ENCODE results near the gene LENG8.

Gene LENG8

GRCh38 chr19:54428323-54429175, 20.4 kb upstream of the LENG8 start:
- Histone ChIP-seq H3K27me3 (ENCODE audit: low read depth) (no peaks in the 10 kb centered on the region), H3K4me3 (no peak overlapping the region), H3K4me1 (no peaks in the 10 kb centered on the region), H3K9me3 (no peaks in the 10 kb centered on the region), H3K36me3 (replicated peaks) (no peaks in the 10 kb centered on the region)
- in situ Hi-C loops (cut with MboI; ENCODE audit: low sequenced_read_pairs) = no loop called here
- peak in 1 of 2 experiments; percentile 7 for DNase-seq (ENCODE audit: low spot score in 2 of 2)

GRCh38 chr19:54429176-54429495, 19.9 kb upstream of the LENG8 start:
- no peaks in the 10 kb centered on the region for H3K4me1 ChIP-seq
- in situ Hi-C loops (cut with MboI; ENCODE audit: low sequenced_read_pairs) = no loop called here
- no peak overlapping the region for H3K4me3 ChIP-seq
- H3K36me3 ChIP-seq (replicated peaks) = no peaks in the 10 kb centered on the region
- no peaks in the 10 kb centered on the region for H3K9me3 ChIP-seq
- no peaks in the 10 kb centered on the region for H3K27me3 ChIP-seq (ENCODE audit: low read depth)
- DNase-seq (ENCODE audit: low spot score in 2 of 2) = no peak

GRCh38 chr19:54429545-54430227, 19.3 kb upstream of the LENG8 start:
- Histone ChIP-seq H3K27me3 (ENCODE audit: low read depth) (no peaks in the 10 kb centered on the region), H3K4me1 (no peaks in the 10 kb centered on the region), H3K4me3 (no peak overlapping the region), H3K9me3 (no peaks in the 10 kb centered on the region), H3K36me3 (replicated peaks) (no peaks in the 10 kb centered on the region)
- DNase-seq (ENCODE audit: low spot score in 2 of 2) = peak in 1 of 2 experiments; percentile 13
- in situ Hi-C loops (cut with MboI; ENCODE audit: low sequenced_read_pairs) = no loop called here

GRCh38 chr19:54430306-54431254, 18.4 kb upstream of the LENG8 start:
- in situ Hi-C loops (cut with MboI; ENCODE audit: low sequenced_read_pairs) = no loop called here
- no peaks in the 10 kb centered on the region for H3K9me3 ChIP-seq
- no peaks in the 10 kb centered on the region for H3K4me1 ChIP-seq
- H3K36me3 ChIP-seq (replicated peaks) = no peaks in the 10 kb centered on the region
- peak overlapping the region; percentile 20 for H3K4me3 ChIP-seq
- no peaks in the 10 kb centered on the region for H3K27me3 ChIP-seq (ENCODE audit: low read depth)
- peak; percentile 55 to 81 for DNase-seq (ENCODE audit: low spot score in 2 of 2)

GRCh38 chr19:54431255-54431838, 17.7 kb upstream of the LENG8 start:
- H3K36me3 ChIP-seq (replicated peaks) = no peaks in the 10 kb centered on the region
- no peak overlapping the region for H3K4me3 ChIP-seq
- no peaks in the 10 kb centered on the region for H3K4me1 ChIP-seq
- in situ Hi-C loops (cut with MboI; ENCODE audit: low sequenced_read_pairs) = no loop called here
- H3K27me3 ChIP-seq (ENCODE audit: low read depth) = no peaks in the 10 kb centered on the region
- no peaks in the 10 kb centered on the region for H3K9me3 ChIP-seq
- peak in 1 of 2 experiments; percentile 6 for DNase-seq (ENCODE audit: low spot score in 2 of 2)

- in situ Hi-C loops (cut with MboI; ENCODE audit: low sequenced_read_pairs) = no loop called here
- no peak for DNase-seq (ENCODE audit: low spot score in 2 of 2)
- Histone ChIP-seq H3K4me1 (no peaks in the 10 kb centered on the region), H3K36me3 (replicated peaks) (no peaks in the 10 kb centered on the region), H3K4me3 (no peak overlapping the region), H3K9me3 (no peaks in the 10 kb centered on the region), H3K27me3 (ENCODE audit: low read depth) (no peaks in the 10 kb centered on the region)
Observed at GRCh38 chr19:54432144-54432738, 16.8 kb upstream of the LENG8 start.

- Histone ChIP-seq H3K9me3 (no peaks in the 10 kb centered on the region), H3K4me1 (no peaks in the 10 kb centered on the region), H3K36me3 (replicated peaks) (peaks cover 3% of the 10 kb centered on the region), H3K4me3 (no peak overlapping the region), H3K27me3 (ENCODE audit: low read depth) (no peaks in the 10 kb centered on the region)
- in situ Hi-C loops (cut with MboI; ENCODE audit: low sequenced_read_pairs) = no loop called here
- DNase-seq (ENCODE audit: low spot score in 2 of 2) = no peak
Observed at GRCh38 chr19:54433697-54434096, 15.3 kb upstream of the LENG8 start.

GRCh38 chr19:54434112-54434872, 14.7 kb upstream of the LENG8 start:
- in situ Hi-C loops (cut with MboI; ENCODE audit: low sequenced_read_pairs) = no loop called here
- no peak overlapping the region for H3K4me3 ChIP-seq
- no peaks in the 10 kb centered on the region for H3K9me3 ChIP-seq
- H3K4me1 ChIP-seq = no peaks in the 10 kb centered on the region
- DNase-seq (ENCODE audit: low spot score in 2 of 2) = peak in 1 of 2 experiments; percentile 7
- H3K36me3 ChIP-seq (replicated peaks) = peaks cover 6% of the 10 kb centered on the region
- no peaks in the 10 kb centered on the region for H3K27me3 ChIP-seq (ENCODE audit: low read depth)

GRCh38 chr19:54434873-54435214, 14.2 kb upstream of the LENG8 start:
- no peaks in the 10 kb centered on the region for H3K9me3 ChIP-seq
- H3K27me3 ChIP-seq (ENCODE audit: low read depth) = no peaks in the 10 kb centered on the region
- H3K36me3 ChIP-seq (replicated peaks) = peaks cover 6% of the 10 kb centered on the region
- peak in 1 of 2 experiments; percentile 8 for DNase-seq (ENCODE audit: low spot score in 2 of 2)
- in situ Hi-C loops (cut with MboI; ENCODE audit: low sequenced_read_pairs) = no loop called here
- H3K4me1 ChIP-seq = no peaks in the 10 kb centered on the region
- no peak overlapping the region for H3K4me3 ChIP-seq

- H3K36me3 ChIP-seq (replicated peaks) = peaks cover 6% of the 10 kb centered on the region
- H3K4me3 ChIP-seq = no peak overlapping the region
- DNase-seq (ENCODE audit: low spot score in 2 of 2) = no peak
- in situ Hi-C loops (cut with MboI; ENCODE audit: low sequenced_read_pairs) = no loop called here
- H3K9me3 ChIP-seq = no peaks in the 10 kb centered on the region
- no peaks in the 10 kb centered on the region for H3K4me1 ChIP-seq
- no peaks in the 10 kb centered on the region for H3K27me3 ChIP-seq (ENCODE audit: low read depth)
Observed at GRCh38 chr19:54435551-54436016, 13.4 kb upstream of the LENG8 start.

- Histone ChIP-seq H3K4me3 (no peak overlapping the region), H3K36me3 (replicated peaks) (peaks cover 6% of the 10 kb centered on the region)
- DNase-seq (ENCODE audit: low spot score in 2 of 2) = peak in 1 of 2 experiments; percentile 6
Observed at GRCh38 chr19:54436031-54436523, 12.9 kb upstream of the LENG8 start.

GRCh38 chr19:54436628-54437252, 12.3 kb upstream of the LENG8 start:
- in situ Hi-C loops (cut with MboI; ENCODE audit: low sequenced_read_pairs) = no loop called here
- H3K4me3 ChIP-seq = no peak overlapping the region
- H3K27me3 ChIP-seq (ENCODE audit: low read depth) = no peaks in the 10 kb centered on the region
- no peak for DNase-seq (ENCODE audit: low spot score in 2 of 2)
- no peaks in the 10 kb centered on the region for H3K9me3 ChIP-seq
- H3K4me1 ChIP-seq = no peaks in the 10 kb centered on the region
- peaks cover 6% of the 10 kb centered on the region for H3K36me3 ChIP-seq (replicated peaks)

More at GRCh38 chr19:54436031-54436523, 12.9 kb upstream of the LENG8 start:
- H3K27me3 ChIP-seq (ENCODE audit: low read depth) = no peaks in the 10 kb centered on the region
- no peaks in the 10 kb centered on the region for H3K9me3 ChIP-seq
- in situ Hi-C loops (cut with MboI; ENCODE audit: low sequenced_read_pairs) = no loop called here
- H3K4me1 ChIP-seq = no peaks in the 10 kb centered on the region

All from HAP-1 (cell line).